H9 (cell line): ENCODE measurements around the gene SPSB4. TPM values are rescaled to one million over a fixed set of nuclear protein-coding genes. Genes with fewer than 3 reads are reported as not detected.
"Not testable (repeated sequence)": the region's sequence is repeated elsewhere in the genome, so short reads cannot be mapped to it uniquely, and the experiment has no call there.

Experiments used
- DNase-seq: peaks from one replicate; pipeline ENCODE4 v3.0.0-alpha.2; 2017
- H2AFZ ChIP-seq: one replicate; pipeline ENCODE4 v1.6.1; 2013; ENCODE audit warnings: mild to moderate bottlenecking, low read length, control low read depth, moderate library complexity
- H2AK5ac ChIP-seq: 2 replicates; pipeline ENCODE4 v1.6.1; 2013; ENCODE audit warnings: low read length, control low read depth, mixed read lengths; ENCODE audit not compliant: insufficient read length
- H2BK120ac ChIP-seq: one replicate; pipeline ENCODE4 v1.6.1; 2013; ENCODE audit warnings: low read depth, mild to moderate bottlenecking, low read length, control low read depth, inconsistent platforms; ENCODE audit not compliant: poor library complexity, severe bottlenecking
- H2BK12ac ChIP-seq: 2 replicates; pipeline ENCODE4 v1.6.1; 2013; ENCODE audit warnings: low read length, control low read depth, mixed read lengths, low read depth; ENCODE audit not compliant: insufficient read length
- H2BK15ac ChIP-seq: 2 replicates; pipeline ENCODE4 v1.6.1; 2013; ENCODE audit warnings: low read depth, low read length, control low read depth
- H2BK20ac ChIP-seq: one replicate; pipeline ENCODE4 v1.6.1; 2013; ENCODE audit warnings: low read depth, mild to moderate bottlenecking, low read length, control low read depth, inconsistent platforms; ENCODE audit not compliant: poor library complexity, severe bottlenecking
- H2BK5ac ChIP-seq: 2 replicates; pipeline ENCODE4 v1.6.1; 2013; ENCODE audit warnings: low read length, control low read depth, mixed read lengths; ENCODE audit not compliant: insufficient read length
- H3K14ac ChIP-seq: 2 replicates; pipeline ENCODE4 v1.6.1; 2013; ENCODE audit warnings: low read length, control low read depth; ENCODE audit not compliant: insufficient read depth
- H3K18ac ChIP-seq: 2 replicates; pipeline ENCODE4 v1.6.1; 2013; ENCODE audit warnings: low read depth, mild to moderate bottlenecking, mixed read lengths, low read length, control low read depth; ENCODE audit not compliant: insufficient read length
- H3K23ac ChIP-seq: 2 replicates; pipeline ENCODE4 v1.6.1; 2013; ENCODE audit warnings: low read length, control low read depth, mixed read lengths, low read depth; ENCODE audit not compliant: insufficient read length
- H3K23me2 ChIP-seq: 2 replicates; pipeline ENCODE4 v1.6.1; 2013; ENCODE audit warnings: low read depth, mild to moderate bottlenecking, mixed read lengths, low read length, control low read depth; ENCODE audit not compliant: insufficient read length, poor library complexity, severe bottlenecking
- H3K27ac ChIP-seq: 2 replicates; pipeline ENCODE4 v1.5.1; 2013; ENCODE audit warnings: low read length, control low read depth, mixed read lengths, low read depth; ENCODE audit not compliant: insufficient read length
- H3K27me3 ChIP-seq: 2 replicates; pipeline ENCODE4 v1.6.1; 2013; ENCODE audit warnings: low read length, control low read depth, inconsistent platforms; ENCODE audit not compliant: insufficient read depth
- H3K4ac ChIP-seq: 2 replicates; pipeline ENCODE4 v1.6.1; 2013; ENCODE audit warnings: low read depth, mild to moderate bottlenecking, control low read depth, inconsistent platforms, low read length, moderate library complexity
- H3K4me1 ChIP-seq: 2 replicates; pipeline ENCODE4 v1.6.1; 2013; ENCODE audit warnings: low read length, control low read depth, inconsistent platforms; ENCODE audit not compliant: insufficient read depth
- H3K4me2 ChIP-seq: 2 replicates; pipeline ENCODE4 v1.6.1; 2013; ENCODE audit warnings: low read length, control low read depth, mixed read lengths; ENCODE audit not compliant: insufficient read length, insufficient read depth
- H3K56ac ChIP-seq: 2 replicates; pipeline ENCODE4 v1.6.1; 2013; ENCODE audit warnings: low read depth, mild to moderate bottlenecking, mixed read lengths, low read length, control low read depth; ENCODE audit not compliant: insufficient read length
- H3K79me1 ChIP-seq: 2 replicates; pipeline ENCODE4 v1.6.1; 2013; ENCODE audit warnings: low read depth, mild to moderate bottlenecking, moderate library complexity, low read length, control low read depth, inconsistent platforms; ENCODE audit not compliant: insufficient read depth, poor library complexity, severe bottlenecking
- H3K79me2 ChIP-seq: 2 replicates; pipeline ENCODE4 v1.6.1; 2013; ENCODE audit warnings: low read length, control low read depth, inconsistent platforms; ENCODE audit not compliant: insufficient read depth
- H3K9ac ChIP-seq: 2 replicates; pipeline ENCODE4 v1.6.1; 2013; ENCODE audit warnings: low read length, control low read depth, mixed read lengths; ENCODE audit not compliant: insufficient read length; ENCODE audit errors: extremely low read depth
- H3K9me3 ChIP-seq: one replicate; pipeline ENCODE4 v1.6.1; 2013; ENCODE audit warnings: low read depth, low read length, inconsistent platforms; ENCODE audit not compliant: control insufficient read depth
- H3T11ph ChIP-seq: one replicate; pipeline ENCODE4 v1.6.1; 2013; ENCODE audit warnings: mild to moderate bottlenecking, low read length, control low read depth, inconsistent platforms
- H4K20me1 ChIP-seq: one replicate; pipeline ENCODE4 v1.6.1; 2013; ENCODE audit not compliant: control insufficient read depth, insufficient read length, insufficient read depth
- H4K5ac ChIP-seq: 2 replicates; pipeline ENCODE4 v1.6.1; 2013; ENCODE audit warnings: low read depth, mild to moderate bottlenecking, mixed read lengths, low read length, control low read depth; ENCODE audit not compliant: insufficient read length
- H4K8ac ChIP-seq: replicated peaks from 2 replicates; pipeline ENCODE4 v1.6.1; 2013; ENCODE audit warnings: low read length, control low read depth, mixed read lengths, low read depth; ENCODE audit not compliant: insufficient read length
- H4K91ac ChIP-seq: 2 replicates; pipeline ENCODE4 v1.6.1; 2013; ENCODE audit warnings: low read depth, mild to moderate bottlenecking, moderate library complexity, mixed read lengths, low read length, control low read depth; ENCODE audit not compliant: insufficient read length
- H3K27ac Mint-ChIP-seq, 3 experiments: 2 replicates in 2 of 3; 3 replicates in 1 of 3; pipeline ENCODE4 v1.8.0; 2020 to 2021; ENCODE audit warnings: mixed read lengths in 3 of 3, mild to moderate bottlenecking in 1 of 3, moderate library complexity in 1 of 3
- H3K27me3 Mint-ChIP-seq: 2 replicates; pipeline ENCODE4 v1.8.0; 2021; ENCODE audit warnings: low read depth, mild to moderate bottlenecking, moderate library complexity, mixed read lengths
- H3K36me3 Mint-ChIP-seq, 3 experiments: 2 replicates in 2 of 3; 3 replicates in 1 of 3; pipeline ENCODE4 v1.8.0; 2020 to 2021; ENCODE audit warnings: low read depth in 3 of 3, mixed read lengths in 3 of 3; ENCODE audit not compliant: insufficient read depth in 1 of 3
- H3K4me1 Mint-ChIP-seq, 2 experiments: 2 replicates each; pipeline ENCODE4 v1.8.0; 2020; ENCODE audit warnings: mixed read lengths in 2 of 2
- H3K4me3 Mint-ChIP-seq, 2 experiments: 2 replicates in 1 of 2; 3 replicates in 1 of 2; pipeline ENCODE4 v1.8.0; 2020 to 2021; ENCODE audit warnings: mild to moderate bottlenecking in 2 of 2, mixed read lengths in 2 of 2, moderate library complexity in 1 of 2
- H3K9me3 Mint-ChIP-seq, 2 experiments: 2 replicates in 1 of 2; 3 replicates in 1 of 2; pipeline ENCODE4 v1.8.0; 2020; ENCODE audit warnings: mild to moderate bottlenecking in 2 of 2, mixed read lengths in 2 of 2, moderate library complexity in 1 of 2
- WGBS: extraction: QIAGEN DNeasy Blood & Tissue Kit; methylation state at CpG from one replicate; pipeline ENCODE4 v1.1.7; 2013; ENCODE audit warnings: missing lambda C conversion rate, low lambda C conversion rate, mixed read lengths; ENCODE audit not compliant: insufficient read length; ENCODE audit errors: extremely low coverage; 5-methylcytosine and 5-hydroxymethylcytosine counted together
- total RNA-seq: library from RNA; stranded (reverse); gene quantifications from 2 replicates; pipeline ENCODE4 v1.2.1, GENCODE V29; 2021
- TF ChIP-seq, protein P1 (sequence below): fragments of 200-600 bp; sonication (generic); conservative IDR thresholded peaks from 3 replicates; pipeline ENCODE4 v1.8.0; 2021; ENCODE audit warnings: antibody characterized with exemption, mild to moderate bottlenecking

The SPSB4 gene
- total RNA-seq, 1 experiment from 2014 or later = 6.2 TPM

DNA sequence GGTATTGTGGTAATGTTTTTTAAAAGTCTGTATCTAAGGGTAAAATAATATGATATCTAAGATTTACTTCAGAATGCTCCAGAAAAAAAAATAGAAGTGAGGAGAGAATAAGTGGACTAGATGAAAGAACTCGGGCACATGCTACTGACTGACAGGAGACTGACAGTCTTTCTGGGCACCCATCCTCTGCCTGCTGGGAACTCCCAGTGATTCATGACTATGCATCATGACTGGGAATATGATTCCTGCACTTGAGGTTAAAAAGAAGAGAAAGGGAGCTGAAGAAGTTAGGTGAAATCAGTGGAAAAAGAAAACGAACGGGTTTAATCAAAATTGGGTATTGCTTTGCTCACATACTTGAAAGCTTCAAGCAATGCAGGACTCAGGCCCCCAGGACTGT is 35.7 kb upstream of the SPSB4 start:
- peaks cover 6% of the 10 kb centered on the region for H3K27me3 Mint-ChIP-seq

GRCh38 chr3:141017366-141018322 is 33.5 kb upstream of the SPSB4 start:
- H3K4me1 ChIP-seq, H4K8ac ChIP-seq, H3K9me3 Mint-ChIP-seq, H3K23me2 ChIP-seq, H2BK5ac ChIP-seq, H3K4me2 ChIP-seq, H3K18ac ChIP-seq, H3K27me3 ChIP-seq, H4K5ac ChIP-seq, H2BK120ac ChIP-seq, H2BK15ac ChIP-seq, H3K27me3 Mint-ChIP-seq, H3K79me2 ChIP-seq, H3K4ac ChIP-seq, H4K20me1 ChIP-seq, H3K27ac ChIP-seq, H2AFZ ChIP-seq, H2AK5ac ChIP-seq, H3K23ac ChIP-seq, H3K56ac ChIP-seq, H2BK12ac ChIP-seq, H4K91ac ChIP-seq, H3K4me3 Mint-ChIP-seq, H2BK20ac ChIP-seq, H3K9ac ChIP-seq, H3K14ac ChIP-seq, H3K36me3 Mint-ChIP-seq, DNase-seq, H3T11ph ChIP-seq, H3K9me3 ChIP-seq, H3K79me1 ChIP-seq: not testable (repeated sequence)
- peaks cover 11 to 12% of the 10 kb centered on the region in 2 experiments for H3K4me1 Mint-ChIP-seq
- H3K27ac Mint-ChIP-seq = 0 out of 7 replicates have a peak overlapping the region, but pooled peaks of 1 of the 3 experiments have one; percentile 53
- no CpG with 5 or more reads among the region's 23 CpGs for WGBS

More for the DNA sequence above, 35.7 kb upstream of the SPSB4 start:
- DNase-seq = no peak
- Histone ChIP-seq H3K9ac (no peak overlapping the region), H3K27me3 (no peaks in the 10 kb centered on the region), H3K14ac (no peak overlapping the region), H3K18ac (no peak overlapping the region), H3K27ac (no peak overlapping the region), H3K79me1 (no peaks in the 10 kb centered on the region), H2BK5ac (no peak overlapping the region), H2BK12ac (no peak overlapping the region), H3K23me2 (no peaks in the 10 kb centered on the region), H3K4me1 (peaks cover 4% of the 10 kb centered on the region; the same call in 1 of the 2 replicates), H4K5ac (no peak overlapping the region), H3K56ac (no peak overlapping the region), H4K20me1 (no peaks in the 10 kb centered on the region), H2BK15ac (no peak overlapping the region), H3K23ac (no peak overlapping the region), H2BK120ac (no peak overlapping the region), H4K8ac (no peak overlapping the region), H3K4me2 (no peak overlapping the region), H3T11ph (no peak overlapping the region), H2BK20ac (no peak overlapping the region), H2AFZ (no peak overlapping the region), H4K91ac (no peak overlapping the region), H3K9me3 (no peaks in the 10 kb centered on the region), H2AK5ac (no peak overlapping the region), H3K79me2 (no peaks in the 10 kb centered on the region), H3K4ac (no peak overlapping the region)
- no CpG with 5 or more reads among the region's 3 CpGs for WGBS
- Mint-ChIP-seq H3K27ac (no peak overlapping the region), H3K36me3 (no peaks in the 10 kb centered on the region), H3K4me3 (no peak overlapping the region), H3K4me1 (peaks cover 22 to 23% of the 10 kb centered on the region in 2 experiments), H3K9me3 (peaks cover 0 to 3% of the 10 kb centered on the region in 2 experiments; a peak in 2 of 5 replicates)
- TF ChIP-seq, protein P1, sequence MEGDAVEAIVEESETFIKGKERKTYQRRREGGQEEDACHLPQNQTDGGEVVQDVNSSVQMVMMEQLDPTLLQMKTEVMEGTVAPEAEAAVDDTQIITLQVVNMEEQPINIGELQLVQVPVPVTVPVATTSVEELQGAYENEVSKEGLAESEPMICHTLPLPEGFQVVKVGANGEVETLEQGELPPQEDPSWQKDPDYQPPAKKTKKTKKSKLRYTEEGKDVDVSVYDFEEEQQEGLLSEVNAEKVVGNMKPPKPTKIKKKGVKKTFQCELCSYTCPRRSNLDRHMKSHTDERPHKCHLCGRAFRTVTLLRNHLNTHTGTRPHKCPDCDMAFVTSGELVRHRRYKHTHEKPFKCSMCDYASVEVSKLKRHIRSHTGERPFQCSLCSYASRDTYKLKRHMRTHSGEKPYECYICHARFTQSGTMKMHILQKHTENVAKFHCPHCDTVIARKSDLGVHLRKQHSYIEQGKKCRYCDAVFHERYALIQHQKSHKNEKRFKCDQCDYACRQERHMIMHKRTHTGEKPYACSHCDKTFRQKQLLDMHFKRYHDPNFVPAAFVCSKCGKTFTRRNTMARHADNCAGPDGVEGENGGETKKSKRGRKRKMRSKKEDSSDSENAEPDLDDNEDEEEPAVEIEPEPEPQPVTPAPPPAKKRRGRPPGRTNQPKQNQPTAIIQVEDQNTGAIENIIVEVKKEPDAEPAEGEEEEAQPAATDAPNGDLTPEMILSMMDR = no peak
